ENCODE data around the gene LRP1B.

The LRP1B gene

GRCh38 chr2:141728886-141729285, 401.9 kb downstream of the LRP1B start:
- H3K9ac ChIP-seq (ENCODE audit: low read depth, low read length): no peak overlapping the region
- no peaks in the 10 kb centered on the region for H3K9me3 ChIP-seq (ENCODE audit: insufficient read depth, low read depth, low read length)
- H3K36me3 ChIP-seq (ENCODE audit: insufficient read depth, low read depth, low read length): no peaks in the 10 kb centered on the region
- no peak overlapping the region for H3K27ac ChIP-seq (ENCODE audit: low read length)
- H3K4me1 ChIP-seq (ENCODE audit: insufficient read depth, low read length): peaks cover 10% of the 10 kb centered on the region; the same call in 1 of the 2 replicates
- no peaks in the 10 kb centered on the region for H3K27me3 ChIP-seq (ENCODE audit: insufficient read depth, low read length)
- H3K4me3 ChIP-seq (ENCODE audit: low read length): no peak overlapping the region

- Histone ChIP-seq H3K27me3 (ENCODE audit: insufficient read depth, low read length) (no peaks in the 10 kb centered on the region), H3K4me3 (ENCODE audit: low read length) (no peak overlapping the region), H3K27ac (ENCODE audit: low read length) (no peak overlapping the region), H3K9me3 (ENCODE audit: insufficient read depth, low read depth, low read length) (no peaks in the 10 kb centered on the region), H3K4me1 (ENCODE audit: insufficient read depth, low read length) (peaks cover 10% of the 10 kb centered on the region; the same call in 1 of the 2 replicates), H3K36me3 (ENCODE audit: insufficient read depth, low read depth, low read length) (no peaks in the 10 kb centered on the region), H3K9ac (ENCODE audit: low read depth, low read length) (no peak overlapping the region)
Observed at GRCh38 chr2:141728142-141728541, 402.7 kb downstream of the LRP1B start.

- Histone ChIP-seq H3K9ac (ENCODE audit: low read depth, low read length) (no peak overlapping the region), H3K27ac (ENCODE audit: low read length) (no peak overlapping the region), H3K4me1 (ENCODE audit: insufficient read depth, low read length) (peaks cover 10% of the 10 kb centered on the region; the same call in 1 of the 2 replicates), H3K4me3 (ENCODE audit: low read length) (no peak overlapping the region), H3K27me3 (ENCODE audit: insufficient read depth, low read length) (no peaks in the 10 kb centered on the region), H3K36me3 (ENCODE audit: insufficient read depth, low read depth, low read length) (no peaks in the 10 kb centered on the region), H3K9me3 (ENCODE audit: insufficient read depth, low read depth, low read length) (no peaks in the 10 kb centered on the region)
Observed at GRCh38 chr2:141724426-141724825, 406.4 kb downstream of the LRP1B start.

- Histone ChIP-seq H3K27me3 (ENCODE audit: insufficient read depth, low read length) (no peaks in the 10 kb centered on the region), H3K9me3 (ENCODE audit: insufficient read depth, low read depth, low read length) (no peaks in the 10 kb centered on the region), H3K27ac (ENCODE audit: low read length) (no peak overlapping the region), H3K36me3 (ENCODE audit: insufficient read depth, low read depth, low read length) (no peaks in the 10 kb centered on the region), H3K9ac (ENCODE audit: low read depth, low read length) (no peak overlapping the region), H3K4me1 (ENCODE audit: insufficient read depth, low read length) (peaks cover 8% of the 10 kb centered on the region; the same call in 1 of the 2 replicates), H3K4me3 (ENCODE audit: low read length) (no peak overlapping the region)
Observed at GRCh38 chr2:141723814-141724213, 407.0 kb downstream of the LRP1B start.

DNA sequence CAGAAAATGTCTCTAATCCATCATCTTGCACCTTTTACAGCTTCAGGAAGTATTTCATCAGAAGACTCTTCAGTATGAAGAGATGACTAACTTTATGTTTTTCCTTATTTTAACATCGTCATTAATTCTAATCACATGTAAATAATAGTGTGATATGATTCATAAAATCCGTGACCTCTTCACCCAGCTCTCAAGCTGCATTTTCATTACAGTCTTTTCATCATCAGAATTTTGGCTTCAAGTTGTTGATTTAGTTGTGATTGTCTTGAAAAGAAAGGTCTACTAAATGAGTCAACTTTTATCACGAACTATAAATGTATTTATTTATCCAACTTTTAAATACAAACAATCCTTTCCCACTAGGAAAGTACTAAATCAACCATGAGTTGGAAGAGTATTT, 410.3 kb downstream of the LRP1B start:
- Histone ChIP-seq H3K4me1 (ENCODE audit: insufficient read depth, low read length) (no peaks in the 10 kb centered on the region), H3K27ac (ENCODE audit: low read length) (no peak overlapping the region), H3K4me3 (ENCODE audit: low read length) (no peak overlapping the region), H3K9me3 (ENCODE audit: insufficient read depth, low read depth, low read length) (no peaks in the 10 kb centered on the region), H3K9ac (ENCODE audit: low read depth, low read length) (no peak overlapping the region), H3K27me3 (ENCODE audit: insufficient read depth, low read length) (no peaks in the 10 kb centered on the region), H3K36me3 (ENCODE audit: insufficient read depth, low read depth, low read length) (no peaks in the 10 kb centered on the region)

GRCh38 chr2:141714496-141714895, 416.3 kb downstream of the LRP1B start:
- Histone ChIP-seq H3K4me3 (ENCODE audit: low read length) (no peak overlapping the region), H3K9ac (ENCODE audit: low read depth, low read length) (no peak overlapping the region), H3K4me1 (ENCODE audit: insufficient read depth, low read length) (no peaks in the 10 kb centered on the region), H3K27ac (ENCODE audit: low read length) (no peak overlapping the region), H3K9me3 (ENCODE audit: insufficient read depth, low read depth, low read length) (no peaks in the 10 kb centered on the region), H3K27me3 (ENCODE audit: insufficient read depth, low read length) (no peaks in the 10 kb centered on the region), H3K36me3 (ENCODE audit: insufficient read depth, low read depth, low read length) (no peaks in the 10 kb centered on the region)

- Histone ChIP-seq H3K4me1 (ENCODE audit: insufficient read depth, low read length) (no peaks in the 10 kb centered on the region), H3K27me3 (ENCODE audit: insufficient read depth, low read length) (no peaks in the 10 kb centered on the region), H3K9me3 (ENCODE audit: insufficient read depth, low read depth, low read length) (no peaks in the 10 kb centered on the region), H3K4me3 (ENCODE audit: low read length) (no peak overlapping the region), H3K9ac (ENCODE audit: low read depth, low read length) (no peak overlapping the region), H3K36me3 (ENCODE audit: insufficient read depth, low read depth, low read length) (no peaks in the 10 kb centered on the region), H3K27ac (ENCODE audit: low read length) (no peak overlapping the region)
Observed at GRCh38 chr2:141711627-141712026, 419.2 kb downstream of the LRP1B start.

GRCh38 chr2:141710589-141711239, 420.1 kb downstream of the LRP1B start:
- Histone ChIP-seq H3K27me3 (ENCODE audit: insufficient read depth, low read length) (no peaks in the 10 kb centered on the region), H3K36me3 (ENCODE audit: insufficient read depth, low read depth, low read length) (no peaks in the 10 kb centered on the region), H3K4me3 (ENCODE audit: low read length) (no peak overlapping the region), H3K9me3 (ENCODE audit: insufficient read depth, low read depth, low read length) (no peaks in the 10 kb centered on the region), H3K4me1 (ENCODE audit: insufficient read depth, low read length) (no peaks in the 10 kb centered on the region), H3K9ac (ENCODE audit: low read depth, low read length) (no peak overlapping the region), H3K27ac (ENCODE audit: low read length) (no peak overlapping the region)

DNA sequence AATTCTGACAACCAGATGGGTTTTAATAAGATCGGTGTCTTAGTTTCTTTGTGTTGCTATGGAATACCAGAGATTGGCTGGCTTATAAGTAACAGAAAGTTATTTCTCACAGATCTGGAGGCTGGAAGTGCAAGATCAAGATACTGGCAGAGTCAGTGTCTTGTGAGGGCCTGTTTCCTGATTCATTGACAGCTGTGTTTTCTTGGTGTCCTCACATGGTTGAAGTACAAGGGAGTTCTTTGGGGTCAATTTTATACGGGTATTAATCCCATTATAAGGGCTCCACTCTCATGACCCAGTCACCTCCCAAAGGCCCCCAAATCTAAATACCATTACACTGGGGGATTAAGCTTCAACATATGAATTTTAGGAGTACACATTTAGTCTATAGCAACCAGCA, 421.1 kb downstream of the LRP1B start:
- Histone ChIP-seq H3K27ac (ENCODE audit: low read length) (no peak overlapping the region), H3K4me1 (ENCODE audit: insufficient read depth, low read length) (no peaks in the 10 kb centered on the region), H3K4me3 (ENCODE audit: low read length) (no peak overlapping the region), H3K27me3 (ENCODE audit: insufficient read depth, low read length) (no peaks in the 10 kb centered on the region), H3K36me3 (ENCODE audit: insufficient read depth, low read depth, low read length) (no peaks in the 10 kb centered on the region), H3K9ac (ENCODE audit: low read depth, low read length) (no peak overlapping the region), H3K9me3 (ENCODE audit: insufficient read depth, low read depth, low read length) (no peaks in the 10 kb centered on the region)

GRCh38 chr2:141707486-141707885, 423.3 kb downstream of the LRP1B start:
- Histone ChIP-seq H3K4me1 (ENCODE audit: insufficient read depth, low read length) (no peaks in the 10 kb centered on the region), H3K36me3 (ENCODE audit: insufficient read depth, low read depth, low read length) (no peaks in the 10 kb centered on the region), H3K9me3 (ENCODE audit: insufficient read depth, low read depth, low read length) (no peaks in the 10 kb centered on the region), H3K27me3 (ENCODE audit: insufficient read depth, low read length) (no peaks in the 10 kb centered on the region), H3K4me3 (ENCODE audit: low read length) (no peak overlapping the region), H3K27ac (ENCODE audit: low read length) (no peak overlapping the region), H3K9ac (ENCODE audit: low read depth, low read length) (no peak overlapping the region)

DNA sequence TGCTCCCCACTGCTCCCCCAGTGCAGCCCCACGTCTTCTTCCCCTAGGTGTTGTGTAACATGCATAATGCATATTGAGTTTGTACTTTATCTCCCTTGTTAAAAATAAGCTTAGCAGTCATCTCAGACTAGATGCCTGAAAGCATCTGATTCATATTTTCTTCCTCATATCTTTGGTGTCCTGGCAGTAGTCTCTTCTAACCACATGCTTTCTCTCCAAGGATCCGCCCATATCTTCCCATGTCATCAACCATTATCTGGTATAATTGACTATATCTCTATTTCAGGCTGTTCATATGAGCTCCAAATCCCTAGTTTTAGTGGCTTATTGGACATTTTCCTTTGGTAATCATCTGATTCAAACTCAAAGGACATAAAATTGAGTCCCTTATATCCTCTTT, 426.3 kb downstream of the LRP1B start:
- no peaks in the 10 kb centered on the region for H3K9me3 ChIP-seq (ENCODE audit: insufficient read depth, low read depth, low read length)
- no peak overlapping the region for H3K9ac ChIP-seq (ENCODE audit: low read depth, low read length)
- no peak overlapping the region for H3K27ac ChIP-seq (ENCODE audit: low read length)
- no peak overlapping the region for H3K4me3 ChIP-seq (ENCODE audit: low read length)
- no peaks in the 10 kb centered on the region for H3K27me3 ChIP-seq (ENCODE audit: insufficient read depth, low read length)
- no peaks in the 10 kb centered on the region for H3K4me1 ChIP-seq (ENCODE audit: insufficient read depth, low read length)
- no peaks in the 10 kb centered on the region for H3K36me3 ChIP-seq (ENCODE audit: insufficient read depth, low read depth, low read length)

- no peaks in the 10 kb centered on the region for H3K27me3 ChIP-seq (ENCODE audit: insufficient read depth, low read length)
- no peaks in the 10 kb centered on the region for H3K9me3 ChIP-seq (ENCODE audit: insufficient read depth, low read depth, low read length)
- no peak overlapping the region for H3K9ac ChIP-seq (ENCODE audit: low read depth, low read length)
- no peak overlapping the region for H3K4me3 ChIP-seq (ENCODE audit: low read length)
- no peaks in the 10 kb centered on the region for H3K36me3 ChIP-seq (ENCODE audit: insufficient read depth, low read depth, low read length)
- H3K4me1 ChIP-seq (ENCODE audit: insufficient read depth, low read length): no peaks in the 10 kb centered on the region
- H3K27ac ChIP-seq (ENCODE audit: low read length): no peak overlapping the region
Observed at GRCh38 chr2:141703501-141703900, 427.3 kb downstream of the LRP1B start.
